B cell (primary cell): ENCODE results near the gene GRM8.
"Not testable (repeated sequence)": the region's sequence is repeated elsewhere in the genome, so short reads cannot be mapped to it uniquely, and the experiment has no call there.

Experiments used
- EZH2 ChIP-seq: IDR thresholded peaks from 2 replicates; pipeline ENCODE4 v1.6.1; 2012; ENCODE audit warnings: borderline replicate concordance, low read depth, mild to moderate bottlenecking, moderate library complexity, low read length; ENCODE audit not compliant: insufficient read depth, poor library complexity, severe bottlenecking
- TF ChIP-seq, protein P1 (sequence below): fragments of 200-600 bp; IDR thresholded peaks from one replicate; pipeline ENCODE4 v1.8.0; 2022; ENCODE audit warnings: antibody characterized with exemption, mild to moderate bottlenecking

GRCh38 chr7:126905255-126905654 is 347.5 kb downstream of the GRM8 start:
- TF ChIP-seq, protein P1, sequence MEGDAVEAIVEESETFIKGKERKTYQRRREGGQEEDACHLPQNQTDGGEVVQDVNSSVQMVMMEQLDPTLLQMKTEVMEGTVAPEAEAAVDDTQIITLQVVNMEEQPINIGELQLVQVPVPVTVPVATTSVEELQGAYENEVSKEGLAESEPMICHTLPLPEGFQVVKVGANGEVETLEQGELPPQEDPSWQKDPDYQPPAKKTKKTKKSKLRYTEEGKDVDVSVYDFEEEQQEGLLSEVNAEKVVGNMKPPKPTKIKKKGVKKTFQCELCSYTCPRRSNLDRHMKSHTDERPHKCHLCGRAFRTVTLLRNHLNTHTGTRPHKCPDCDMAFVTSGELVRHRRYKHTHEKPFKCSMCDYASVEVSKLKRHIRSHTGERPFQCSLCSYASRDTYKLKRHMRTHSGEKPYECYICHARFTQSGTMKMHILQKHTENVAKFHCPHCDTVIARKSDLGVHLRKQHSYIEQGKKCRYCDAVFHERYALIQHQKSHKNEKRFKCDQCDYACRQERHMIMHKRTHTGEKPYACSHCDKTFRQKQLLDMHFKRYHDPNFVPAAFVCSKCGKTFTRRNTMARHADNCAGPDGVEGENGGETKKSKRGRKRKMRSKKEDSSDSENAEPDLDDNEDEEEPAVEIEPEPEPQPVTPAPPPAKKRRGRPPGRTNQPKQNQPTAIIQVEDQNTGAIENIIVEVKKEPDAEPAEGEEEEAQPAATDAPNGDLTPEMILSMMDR, result not testable (repeated sequence)
- not testable (repeated sequence) for TF ChIP-seq EZH2
